AG09309 (cell line): ENCODE results near the gene PTPRO.

Experiments
- DNase-seq: peaks from one replicate; pipeline ENCODE4 v3.0.0-alpha.2; 2010; ENCODE audit warnings: low read depth
- H3K4me3 ChIP-seq: 2 replicates; pipeline ENCODE4 v1.5.1; 2011; ENCODE audit warnings: mild to moderate bottlenecking, low read depth, low read length, moderate library complexity; ENCODE audit not compliant: control insufficient read depth
- CTCF ChIP-seq: IDR thresholded peaks from 2 replicates; pipeline ENCODE4 v1.5.1; 2011; ENCODE audit warnings: mild to moderate bottlenecking, low read depth, low read length, inconsistent platforms; ENCODE audit not compliant: insufficient read depth, control insufficient read depth; ENCODE audit errors: missing control alignments

The PTPRO gene

GRCh38 chr12:15393995-15394394 is 71.7 kb downstream of the PTPRO start:
- no peak for DNase-seq
- no peak overlapping the region for H3K4me3 ChIP-seq
- TF ChIP-seq CTCF = no peak

DNA sequence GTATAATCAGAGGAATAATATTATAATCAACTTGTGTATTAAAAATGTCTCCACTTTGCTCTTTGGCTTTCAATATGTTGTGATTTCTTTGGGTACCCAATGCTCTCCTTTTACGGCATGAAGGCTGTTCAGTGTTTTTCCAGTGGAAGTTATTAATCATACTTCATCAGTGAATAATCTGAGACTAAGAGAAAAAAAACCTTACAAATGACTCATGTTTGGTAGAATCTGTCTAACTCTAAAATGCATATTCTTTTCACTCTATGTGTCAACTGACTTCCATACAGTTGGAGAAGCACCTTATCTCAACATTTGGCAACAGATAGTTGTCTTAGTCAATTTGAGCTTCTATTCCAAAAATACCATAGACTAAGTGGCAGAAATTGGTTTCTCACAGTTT is 82.2 kb downstream of the PTPRO start:
- DNase-seq = no peak
- TF ChIP-seq CTCF = no peak
- H3K4me3 ChIP-seq = no peak overlapping the region

GRCh38 chr12:15405606-15406005 is 83.3 kb downstream of the PTPRO start:
- no peak overlapping the region for H3K4me3 ChIP-seq
- no peak for TF ChIP-seq CTCF
- no peak for DNase-seq

GRCh38 chr12:15407025-15407424 is 84.7 kb downstream of the PTPRO start:
- H3K4me3 ChIP-seq = no peak overlapping the region
- no peak for TF ChIP-seq CTCF
- DNase-seq = no peak

DNA sequence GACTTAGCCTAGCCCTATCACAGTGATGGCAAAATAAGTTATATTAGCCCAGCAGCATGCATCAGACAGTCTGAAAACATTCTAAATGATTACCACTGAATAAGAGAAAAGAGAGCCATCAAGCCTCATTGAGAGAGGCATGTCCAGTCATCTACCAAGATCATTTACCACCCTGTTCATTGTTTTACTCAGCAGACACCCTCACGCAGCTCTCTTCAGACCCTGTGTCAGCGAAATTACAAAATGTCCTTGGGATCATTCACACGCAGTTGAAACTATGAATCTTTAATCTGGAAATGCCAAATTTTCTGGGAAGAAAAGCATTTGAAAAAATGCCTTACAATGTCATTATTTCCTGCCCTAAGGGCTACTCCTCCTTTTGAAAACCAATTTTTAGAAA is 89.5 kb downstream of the PTPRO start:
- DNase-seq = no peak
- no peak for TF ChIP-seq CTCF
- no peak overlapping the region for H3K4me3 ChIP-seq

DNA sequence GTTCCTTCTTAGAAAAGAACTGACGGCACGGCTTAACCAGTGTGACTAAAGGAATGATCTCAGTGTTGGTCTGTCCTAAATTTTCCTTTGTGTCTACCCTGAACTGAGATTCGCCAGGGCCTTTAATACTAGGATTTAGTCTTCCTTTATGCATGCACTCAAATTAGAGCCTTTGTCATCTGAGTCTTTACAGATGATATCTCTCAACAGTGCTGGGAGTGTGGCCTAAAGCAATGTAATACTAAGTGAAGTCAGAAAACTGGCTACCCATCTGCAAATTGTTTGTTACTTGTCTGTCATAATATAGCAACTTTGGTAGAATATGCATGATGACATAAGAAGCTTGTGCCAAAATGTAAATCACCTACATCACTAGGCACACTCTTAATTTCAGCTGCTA is 95.4 kb downstream of the PTPRO start:
- H3K4me3 ChIP-seq = no peak overlapping the region
- DNase-seq = no peak
- TF ChIP-seq CTCF = no peak

- TF ChIP-seq CTCF = no peak
- DNase-seq = no peak
- H3K4me3 ChIP-seq = no peak overlapping the region
Measured at GRCh38 chr12:15423629-15424028, 101.3 kb downstream of the PTPRO start.
